GM18517 (cell line): Measurements from ENCODE around the gene FUBP1.
"Not testable (repeated sequence)": the region's sequence is repeated elsewhere in the genome, so short reads cannot be mapped to it uniquely, and the experiment has no call there.

Experiments used
- ATAC-seq: cut with Tn5 transposase; IDR thresholded peaks from one replicate; pipeline ENCODE4 v1.9.1; 2021; ENCODE audit warnings: mild to moderate bottlenecking, moderate library complexity; ENCODE audit not compliant: unreplicated experiment

The FUBP1 gene

GRCh38 chr1:77978969-77979876, at the start of gene FUBP1:
Gene FUBP1, minus strand, starts transcription at chr1:77979072. Its CDS starts 68 bp downstream, at chr1:77979004.
- ATAC-seq = peak; percentile 74

GRCh38 chr1:78021134-78021533, 42.3 kb upstream of the FUBP1 start:
- ATAC-seq = not testable (repeated sequence)

- no peak for ATAC-seq
Measured at GRCh38 chr1:78019024-78019423, 40.2 kb upstream of the FUBP1 start.

GRCh38 chr1:78015148-78015547, 36.3 kb upstream of the FUBP1 start:
- ATAC-seq = no peak

GRCh38 chr1:78011050-78011449, 32.2 kb upstream of the FUBP1 start:
- ATAC-seq = no peak

- no peak for ATAC-seq
Measured at GRCh38 chr1:78009836-78010235, 31.0 kb upstream of the FUBP1 start.

- ATAC-seq = no peak
Measured at GRCh38 chr1:78009276-78009675, 30.4 kb upstream of the FUBP1 start.

- ATAC-seq = no peak
Measured at GRCh38 chr1:78007677-78008341, 28.9 kb upstream of the FUBP1 start.

GRCh38 chr1:78006521-78006920, 27.6 kb upstream of the FUBP1 start:
- no peak for ATAC-seq

- no peak for ATAC-seq
Measured at GRCh38 chr1:78005755-78006154, 26.9 kb upstream of the FUBP1 start.

GRCh38 chr1:78005448-78005722, 26.5 kb upstream of the FUBP1 start:
- no peak for ATAC-seq

GRCh38 chr1:78004719-78005447, 26.0 kb upstream of the FUBP1 start, which contains the start of gene DNAJB4:
Gene DNAJB4, plus strand, starts transcription at chr1:78004939. Its CDS starts 172 bp downstream, at chr1:78005111.
- peak; percentile 97 for ATAC-seq

- ATAC-seq = peak; percentile 60
Measured at GRCh38 chr1:78003882-78004718, 25.2 kb upstream of the FUBP1 start.

GRCh38 chr1:78003070-78003746, 24.3 kb upstream of the FUBP1 start:
- ATAC-seq = no peak

- ATAC-seq = not testable (repeated sequence)
Measured at GRCh38 chr1:78000536-78000935, 21.7 kb upstream of the FUBP1 start.

- no peak for ATAC-seq
Measured at GRCh38 chr1:77996734-77997133, 17.9 kb upstream of the FUBP1 start.

- ATAC-seq = no peak
Measured at GRCh38 chr1:77994117-77994705, 15.3 kb upstream of the FUBP1 start.

GRCh38 chr1:77991638-77992037, 12.8 kb upstream of the FUBP1 start:
- no peak for ATAC-seq

GRCh38 chr1:77990629-77991204, 11.8 kb upstream of the FUBP1 start:
- ATAC-seq = no peak
